KOPT-K1 (cell line): ENCODE data around the gene LRMDA.

Experiments
- H3K27ac ChIP-seq: fragments of 200-600 bp; sonication (generic); 2 replicates; pipeline ENCODE4 v1.5.1; 2016; ENCODE audit warnings: antibody characterized with exemption, mild to moderate bottlenecking, low read depth, low read length; ENCODE audit not compliant: poor library complexity, severe bottlenecking
- H3K36me3 ChIP-seq: fragments of 200-600 bp; sonication (generic); 2 replicates; pipeline ENCODE4 v1.5.1; 2017; ENCODE audit warnings: antibody characterized with exemption, mild to moderate bottlenecking, low read length, moderate library complexity; ENCODE audit not compliant: insufficient read depth
- H3K9me3 ChIP-seq: fragments of 200-600 bp; sonication (generic); 2 replicates; pipeline ENCODE4 v1.5.1; 2017; ENCODE audit warnings: antibody characterized with exemption, low read length, mild to moderate bottlenecking; ENCODE audit not compliant: insufficient read depth, poor library complexity, severe bottlenecking

The LRMDA gene

GRCh38 chr10:75443362-75443761 lies 11.9 kb downstream of the LRMDA start:
- peaks cover 21% of the 10 kb centered on the region for H3K9me3 ChIP-seq
- H3K36me3 ChIP-seq = no peaks in the 10 kb centered on the region
- no peak overlapping the region for H3K27ac ChIP-seq

- H3K36me3 ChIP-seq = no peaks in the 10 kb centered on the region
- H3K27ac ChIP-seq = no peak overlapping the region
- peaks cover 21% of the 10 kb centered on the region for H3K9me3 ChIP-seq
These were observed 13.5 kb downstream of the LRMDA start for GRCh38 chr10:75444781-75445386.

GRCh38 chr10:75446508-75446907 lies 15.1 kb downstream of the LRMDA start:
- no peaks in the 10 kb centered on the region for H3K36me3 ChIP-seq
- peaks cover 21% of the 10 kb centered on the region for H3K9me3 ChIP-seq
- no peak overlapping the region for H3K27ac ChIP-seq

GRCh38 chr10:75448166-75448565 lies 16.7 kb downstream of the LRMDA start:
- Histone ChIP-seq H3K27ac (no peak overlapping the region), H3K36me3 (no peaks in the 10 kb centered on the region), H3K9me3 (peaks cover 8% of the 10 kb centered on the region)

GRCh38 chr10:75449382-75450074 lies 18.1 kb downstream of the LRMDA start:
- Histone ChIP-seq H3K36me3 (no peaks in the 10 kb centered on the region), H3K27ac (no peak overlapping the region), H3K9me3 (no peaks in the 10 kb centered on the region)

DNA sequence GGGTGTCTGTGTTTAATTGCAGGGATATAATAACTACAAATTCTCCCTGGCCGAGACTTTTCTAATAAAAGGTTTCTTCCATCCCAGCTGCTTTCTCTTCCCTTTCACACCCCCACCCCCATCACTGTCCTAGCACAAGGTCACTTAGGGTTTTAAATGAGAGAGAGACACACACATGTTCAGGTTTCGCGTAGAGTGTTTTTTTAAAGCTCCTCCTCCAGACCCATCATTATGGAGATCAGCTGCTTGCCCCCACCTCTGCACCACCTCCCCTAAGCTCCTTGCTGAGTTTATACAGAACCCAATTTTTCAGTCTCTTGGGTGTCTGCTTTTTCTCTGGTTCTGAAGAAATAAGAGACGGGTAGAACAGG lies 18.6 kb downstream of the LRMDA start:
- no peaks in the 10 kb centered on the region for H3K9me3 ChIP-seq
- no peak overlapping the region for H3K27ac ChIP-seq
- H3K36me3 ChIP-seq = no peaks in the 10 kb centered on the region

DNA sequence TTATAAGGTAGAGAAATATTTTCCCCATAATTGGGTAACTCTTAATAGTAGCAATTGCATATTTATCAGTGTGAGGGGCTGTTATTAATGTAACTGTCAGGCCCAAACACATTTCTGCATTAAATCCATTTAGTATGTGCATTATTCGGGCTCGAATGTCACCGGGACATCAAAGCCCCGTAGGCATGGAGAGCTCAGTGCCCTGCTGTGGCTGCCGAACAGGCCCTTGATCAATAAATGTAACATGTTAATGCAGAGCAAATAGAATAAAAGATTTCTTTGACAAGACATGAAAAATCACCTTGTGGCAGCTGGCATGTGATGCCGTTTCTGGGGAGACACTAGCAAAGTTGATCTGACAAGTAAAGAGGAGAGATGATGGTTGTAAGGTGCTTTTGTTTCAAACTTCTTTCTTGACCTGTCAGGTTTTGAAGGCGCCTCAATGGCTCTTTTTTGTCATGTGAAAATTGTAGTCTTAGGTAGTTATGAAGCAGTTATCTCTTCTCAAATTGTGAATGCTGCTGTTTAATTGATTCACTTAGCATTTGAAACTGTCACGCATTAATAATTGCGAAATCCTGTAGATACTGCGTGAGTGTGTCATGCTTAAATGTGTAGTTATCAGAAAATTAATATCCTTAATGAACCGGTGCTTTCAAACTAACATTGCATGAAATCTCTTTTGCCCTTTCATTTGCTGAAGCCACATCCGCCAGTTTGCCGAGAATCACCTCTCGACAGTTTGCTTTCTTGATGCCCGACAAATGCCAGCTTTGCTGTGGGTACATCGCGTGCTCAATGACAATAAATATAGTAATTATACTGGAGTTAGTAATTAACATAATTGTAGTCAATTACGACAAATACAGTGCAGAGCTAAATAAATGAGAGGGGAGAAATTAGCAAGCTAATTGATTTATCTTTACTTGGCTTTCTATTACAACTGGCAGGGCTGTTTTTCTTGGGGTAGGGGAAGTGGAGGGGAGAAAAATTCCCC lies 19.5 kb downstream of the LRMDA start:
- Histone ChIP-seq H3K36me3 (no peaks in the 10 kb centered on the region), H3K27ac (no peak overlapping the region), H3K9me3 (no peaks in the 10 kb centered on the region)

DNA sequence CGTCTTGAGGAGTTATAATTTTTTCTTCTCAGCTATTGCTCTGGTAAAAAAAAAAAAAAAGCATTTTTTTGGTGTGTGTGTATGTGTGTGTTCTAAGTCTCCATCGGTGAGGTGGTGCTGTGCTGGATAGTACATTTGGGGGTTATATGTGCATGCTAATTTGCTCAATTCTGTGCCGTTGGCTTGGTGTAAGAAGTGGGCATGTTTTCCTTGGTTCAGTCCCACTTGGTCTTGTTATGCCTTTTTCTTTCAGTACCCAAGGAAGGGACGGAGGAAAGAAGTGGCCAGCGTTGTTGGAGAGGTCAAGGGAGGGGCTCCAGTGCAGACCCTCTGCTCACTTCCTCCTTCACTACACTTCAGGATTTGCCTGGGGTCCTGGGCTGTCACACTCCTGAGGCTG lies 20.4 kb downstream of the LRMDA start:
- H3K9me3 ChIP-seq = no peaks in the 10 kb centered on the region

GRCh38 chr10:75452997-75453396 lies 21.6 kb downstream of the LRMDA start:
- Histone ChIP-seq H3K9me3 (no peaks in the 10 kb centered on the region), H3K27ac (no peak overlapping the region)

More for the DNA sequence above, 20.4 kb downstream of the LRMDA start:
- no peak overlapping the region for H3K27ac ChIP-seq
- H3K36me3 ChIP-seq = no peaks in the 10 kb centered on the region

GRCh38 chr10:75456122-75456521 lies 24.7 kb downstream of the LRMDA start:
- H3K9me3 ChIP-seq = no peaks in the 10 kb centered on the region
- no peak overlapping the region for H3K27ac ChIP-seq
- no peaks in the 10 kb centered on the region for H3K36me3 ChIP-seq

More at GRCh38 chr10:75452997-75453396, 21.6 kb downstream of the LRMDA start:
- H3K36me3 ChIP-seq = no peaks in the 10 kb centered on the region

- Histone ChIP-seq H3K27ac (no peak overlapping the region), H3K9me3 (no peaks in the 10 kb centered on the region), H3K36me3 (no peaks in the 10 kb centered on the region)
These were observed 28.6 kb downstream of the LRMDA start for GRCh38 chr10:75460059-75460458.

GRCh38 chr10:75461672-75462649 lies 30.5 kb downstream of the LRMDA start:
- no peaks in the 10 kb centered on the region for H3K9me3 ChIP-seq
- no peak overlapping the region for H3K27ac ChIP-seq
- H3K36me3 ChIP-seq = no peaks in the 10 kb centered on the region

- Histone ChIP-seq H3K27ac (no peak overlapping the region), H3K36me3 (no peaks in the 10 kb centered on the region), H3K9me3 (no peaks in the 10 kb centered on the region)
These were observed 31.4 kb downstream of the LRMDA start for GRCh38 chr10:75462865-75463264.
